GM19438 (cell line): Measurements from ENCODE around the gene ZNF341.
"Not testable (repeated sequence)": the region's sequence is repeated elsewhere in the genome, so short reads cannot be mapped to it uniquely, and the experiment has no call there.

ENCODE experiments used
- ATAC-seq: cut with Tn5 transposase; IDR thresholded peaks from one replicate; pipeline ENCODE4 v1.9.1; 2021; ENCODE audit warnings: low read depth; ENCODE audit not compliant: unreplicated experiment

ZNF341 gene

GRCh38 chr20:33731693-33732165, at the start of gene ZNF341:
Gene ZNF341, plus strand, starts transcription at chr20:33731996. Its CDS starts 26 bp downstream, at chr20:33732022.
- ATAC-seq, result peak; percentile 71

GRCh38 chr20:33684533-33685327, 47.1 kb upstream of the ZNF341 start:
- ATAC-seq, result no peak

- ATAC-seq, result peak; percentile 44
These were observed 46.3 kb upstream of the ZNF341 start for GRCh38 chr20:33685328-33686099.

GRCh38 chr20:33686100-33686983, 45.5 kb upstream of the ZNF341 start, which contains the start of gene E2F1:
Gene E2F1, minus strand, starts transcription at chr20:33686385. Its CDS starts 121 bp downstream, at chr20:33686264.
- ATAC-seq, result peak; percentile 77

GRCh38 chr20:33686984-33687366, 44.8 kb upstream of the ZNF341 start:
- ATAC-seq, result no peak

GRCh38 chr20:33687370-33687915, 44.4 kb upstream of the ZNF341 start:
- ATAC-seq, result no peak

- ATAC-seq, result no peak
These were observed 43.5 kb upstream of the ZNF341 start for GRCh38 chr20:33687993-33688937.

GRCh38 chr20:33688938-33689424, 42.8 kb upstream of the ZNF341 start:
- ATAC-seq, result no peak

- no peak for ATAC-seq
These were observed 42.3 kb upstream of the ZNF341 start for GRCh38 chr20:33689493-33689892.

- ATAC-seq, result no peak
These were observed 41.8 kb upstream of the ZNF341 start for GRCh38 chr20:33689973-33690372.

- no peak for ATAC-seq
These were observed 38.5 kb upstream of the ZNF341 start for GRCh38 chr20:33693289-33693688.

GRCh38 chr20:33693741-33694638, 37.8 kb upstream of the ZNF341 start:
- no peak for ATAC-seq

- ATAC-seq, result no peak
These were observed 37.2 kb upstream of the ZNF341 start for GRCh38 chr20:33694639-33695012.

- ATAC-seq, result no peak
These were observed 35.3 kb upstream of the ZNF341 start for GRCh38 chr20:33696448-33696847.

GRCh38 chr20:33697129-33697528, 34.7 kb upstream of the ZNF341 start:
- no peak for ATAC-seq

GRCh38 chr20:33698966-33699365, 32.8 kb upstream of the ZNF341 start:
- ATAC-seq, result not testable (repeated sequence)

- not testable (repeated sequence) for ATAC-seq
These were observed 30.9 kb upstream of the ZNF341 start for GRCh38 chr20:33700696-33701441.
